A549 (cell line): Measurements from ENCODE around the gene RBSN.

Experiments used
- BCL3 ChIP-seq: fragments of >200 bp; sonication (Bioruptor Twin); formaldehyde crosslinking; IDR thresholded peaks from 3 replicates; pipeline ENCODE4 v1.6.1; 2016
- CBX2 ChIP-seq: fragments of 200-600 bp; sonication (generic); IDR thresholded peaks from 2 replicates; pipeline ENCODE4 v1.6.1; 2016; ENCODE audit warnings: low read depth, mild to moderate bottlenecking, borderline replicate concordance
- CBX8 ChIP-seq: fragments of 200-600 bp; sonication (generic); IDR thresholded peaks from 2 replicates; pipeline ENCODE4 v1.6.1; 2016
- CTCF ChIP-seq: fragments of >200 bp; sonication (Bioruptor Twin); formaldehyde crosslinking; IDR thresholded peaks from 3 replicates; pipeline ENCODE4 v1.5.1; 2016
- HDAC2 ChIP-seq: fragments of 200-600 bp; sonication (generic); IDR thresholded peaks from 2 replicates; pipeline ENCODE4 v1.6.1; 2016
- PBX3 ChIP-seq: IDR thresholded peaks from 2 replicates; pipeline ENCODE4 v1.6.1; 2012
- POLR2A ChIP-seq: IDR thresholded peaks from 2 replicates; pipeline ENCODE4 v1.6.1; 2012; ENCODE audit warnings: mild to moderate bottlenecking, low read length
- RAD21 ChIP-seq, 2 experiments: fragments of >200 bp in 1 of 2; sonication (Bioruptor Twin) in 1 of 2; formaldehyde crosslinking in 1 of 2; IDR thresholded peaks in 1 of 2; conservative IDR thresholded peaks in 1 of 2; 2 replicates in 1 of 2; 3 replicates in 1 of 2; pipeline ENCODE4 v1.6.1; 2012 to 2018; ENCODE audit warnings: inconsistent platforms in 1 of 2

GRCh38 chr3:15102256-15102655 is 3.3 kb upstream of the RBSN start:
- TF ChIP-seq POLR2A (no peak), CTCF (no peak), CBX8 (no peak), PBX3 (no peak), CBX2 (no peak), RAD21 (conservative IDR thresholded peaks at IDR 0.05 in 1 of 2, IDR thresholded peaks at IDR 0.05 in 1 of 2) (no peak), HDAC2 (no peak), BCL3 (no peak)
